Type B pancreatic cell (in vitro differentiated cells): ENCODE measurements around the gene RHNO1. TPM values are rescaled to one million over a fixed set of nuclear protein-coding genes. Genes with fewer than 3 reads are reported as not detected.
A peak's percentile ranks its signal among the peaks of the same experiment; 100 is the strongest.

Source experiments
- DNase-seq: peaks from one replicate; pipeline ENCODE4 v3.0.0; 2021; ENCODE audit warnings: mixed read lengths; ENCODE audit not compliant: unreplicated experiment; ENCODE audit errors: extremely low spot score
- H3K27ac Mint-ChIP-seq: 2 replicates; pipeline ENCODE4 v1.8.0; 2021; ENCODE audit warnings: mild to moderate bottlenecking, mixed read lengths
- H3K27me3 Mint-ChIP-seq: 2 replicates; pipeline ENCODE4 v1.8.0; 2021; ENCODE audit warnings: mixed read lengths
- H3K36me3 Mint-ChIP-seq: 2 replicates; pipeline ENCODE4 v1.8.0; 2021; ENCODE audit warnings: mixed read lengths
- H3K4me1 Mint-ChIP-seq: one replicate; pipeline ENCODE4 v1.8.0; 2021; ENCODE audit warnings: mixed read lengths; ENCODE audit not compliant: unreplicated experiment
- H3K4me3 Mint-ChIP-seq: 2 replicates; pipeline ENCODE4 v1.8.0; 2021; ENCODE audit warnings: mild to moderate bottlenecking, mixed read lengths
- H3K9me3 Mint-ChIP-seq: 2 replicates; pipeline ENCODE4 v1.8.0; 2021; ENCODE audit warnings: mixed read lengths
- total RNA-seq: library from RNA; stranded (reverse); gene quantifications from 2 replicates; pipeline ENCODE4 v1.2.1, GENCODE V29; 2021; ENCODE audit warnings: low replicate concordance
- TF ChIP-seq, protein P1 (sequence below): fragments of 200-600 bp; sonication (generic); conservative IDR thresholded peaks from 2 replicates; pipeline ENCODE4 v1.5.0; 2021; ENCODE audit warnings: antibody characterized with exemption, mild to moderate bottlenecking

The RHNO1 gene
- total RNA-seq, 1 donor from 2014 or later: 46.8 TPM

DNA sequence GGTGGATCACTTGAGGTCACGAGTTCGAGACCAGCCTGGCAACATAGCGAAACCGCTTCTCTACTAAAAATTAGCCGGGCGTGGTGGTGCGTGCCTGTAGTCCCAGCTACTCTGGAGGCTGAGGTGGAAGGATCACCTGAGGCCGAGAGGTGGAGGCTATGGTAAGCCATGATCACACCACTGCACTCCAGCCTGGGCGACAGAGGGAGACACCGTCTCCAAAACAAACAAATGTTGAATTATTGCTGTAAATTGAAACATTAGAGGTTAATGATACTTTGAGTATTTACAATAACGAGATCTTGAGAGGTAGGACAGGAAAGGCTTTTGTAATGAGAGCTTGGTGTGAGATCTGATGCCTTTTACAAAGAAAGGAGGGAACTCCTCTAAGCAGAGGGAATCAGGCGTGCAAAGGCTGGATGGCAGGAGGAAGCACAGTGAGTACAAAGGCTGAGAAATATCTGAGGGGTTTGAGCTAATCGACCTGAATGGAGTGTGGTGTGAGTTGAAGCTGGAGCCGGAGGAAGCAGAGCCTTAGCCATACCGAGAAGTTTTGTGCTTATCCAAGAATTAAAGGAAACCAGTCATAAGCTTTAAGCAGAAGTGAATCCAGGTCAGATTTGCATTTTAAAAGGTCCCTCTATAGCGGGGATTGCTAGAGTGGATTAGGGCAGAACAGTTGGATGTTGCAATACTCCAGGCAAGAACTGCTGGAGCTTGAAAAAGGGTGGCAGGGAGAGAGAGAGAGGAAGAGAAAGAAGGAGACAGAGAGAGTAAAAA lies 1.1 kb downstream of the RHNO1 start:
- peaks cover 13% of the 10 kb centered on the region for H3K4me1 Mint-ChIP-seq
- peak overlapping the region; percentile 97 for H3K4me3 Mint-ChIP-seq
- TF ChIP-seq, protein P1, sequence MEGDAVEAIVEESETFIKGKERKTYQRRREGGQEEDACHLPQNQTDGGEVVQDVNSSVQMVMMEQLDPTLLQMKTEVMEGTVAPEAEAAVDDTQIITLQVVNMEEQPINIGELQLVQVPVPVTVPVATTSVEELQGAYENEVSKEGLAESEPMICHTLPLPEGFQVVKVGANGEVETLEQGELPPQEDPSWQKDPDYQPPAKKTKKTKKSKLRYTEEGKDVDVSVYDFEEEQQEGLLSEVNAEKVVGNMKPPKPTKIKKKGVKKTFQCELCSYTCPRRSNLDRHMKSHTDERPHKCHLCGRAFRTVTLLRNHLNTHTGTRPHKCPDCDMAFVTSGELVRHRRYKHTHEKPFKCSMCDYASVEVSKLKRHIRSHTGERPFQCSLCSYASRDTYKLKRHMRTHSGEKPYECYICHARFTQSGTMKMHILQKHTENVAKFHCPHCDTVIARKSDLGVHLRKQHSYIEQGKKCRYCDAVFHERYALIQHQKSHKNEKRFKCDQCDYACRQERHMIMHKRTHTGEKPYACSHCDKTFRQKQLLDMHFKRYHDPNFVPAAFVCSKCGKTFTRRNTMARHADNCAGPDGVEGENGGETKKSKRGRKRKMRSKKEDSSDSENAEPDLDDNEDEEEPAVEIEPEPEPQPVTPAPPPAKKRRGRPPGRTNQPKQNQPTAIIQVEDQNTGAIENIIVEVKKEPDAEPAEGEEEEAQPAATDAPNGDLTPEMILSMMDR: no peak
- DNase-seq: no peak
- H3K27ac Mint-ChIP-seq: peak overlapping the region; percentile 99
- no peaks in the 10 kb centered on the region for H3K9me3 Mint-ChIP-seq
- peaks cover 28% of the 10 kb centered on the region for H3K36me3 Mint-ChIP-seq
- H3K27me3 Mint-ChIP-seq: no peaks in the 10 kb centered on the region

DNA sequence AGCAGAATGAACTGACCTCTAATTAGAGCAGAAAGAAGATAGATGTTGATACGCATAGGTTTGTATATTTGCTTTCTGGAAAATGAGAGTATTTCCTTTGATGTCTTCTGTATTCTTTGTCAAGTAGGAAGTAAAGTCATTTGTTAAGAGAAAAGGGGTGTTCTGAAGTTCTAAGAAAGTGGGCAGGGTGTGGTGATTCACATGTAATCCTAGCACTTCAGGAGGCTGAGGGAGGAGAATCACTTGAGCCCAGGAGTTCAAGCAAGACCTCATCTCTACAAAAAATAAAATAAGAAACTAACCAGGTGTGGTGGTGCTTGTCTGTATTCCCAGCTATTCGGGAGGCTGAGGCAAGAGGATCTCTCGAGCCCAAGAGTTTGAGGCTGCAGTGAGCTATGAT lies 2.8 kb downstream of the RHNO1 start:
- Mint-ChIP-seq H3K27ac (peak overlapping the region; percentile 5), H3K4me1 (peaks cover 13% of the 10 kb centered on the region), H3K9me3 (no peaks in the 10 kb centered on the region), H3K27me3 (no peaks in the 10 kb centered on the region), H3K36me3 (peaks cover 32% of the 10 kb centered on the region), H3K4me3 (no peak overlapping the region)
- TF ChIP-seq, protein P1: no peak
- DNase-seq: no peak

DNA sequence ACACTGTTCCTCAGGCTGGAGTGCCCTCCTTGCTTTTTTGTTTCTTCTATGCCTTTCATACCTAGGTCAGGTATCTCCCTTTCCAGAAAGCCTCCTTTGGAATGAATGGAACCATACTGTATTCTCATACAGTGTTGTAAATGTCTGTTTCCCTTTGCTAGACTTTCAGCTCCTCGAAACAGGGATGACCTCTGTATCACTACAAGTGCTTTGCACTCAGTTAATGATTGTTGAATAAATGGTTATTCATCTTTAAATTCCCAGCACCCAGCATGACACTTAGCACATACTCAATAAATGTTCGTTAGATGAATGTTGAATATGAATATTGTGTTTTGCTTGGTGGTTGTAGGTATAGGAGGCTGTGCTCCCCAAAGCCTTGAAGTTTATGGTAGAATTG lies 7.8 kb downstream of the RHNO1 start:
- Mint-ChIP-seq H3K36me3 (peaks cover 33% of the 10 kb centered on the region), H3K27ac (peak overlapping the region; percentile 4)
- no peak for DNase-seq

DNA sequence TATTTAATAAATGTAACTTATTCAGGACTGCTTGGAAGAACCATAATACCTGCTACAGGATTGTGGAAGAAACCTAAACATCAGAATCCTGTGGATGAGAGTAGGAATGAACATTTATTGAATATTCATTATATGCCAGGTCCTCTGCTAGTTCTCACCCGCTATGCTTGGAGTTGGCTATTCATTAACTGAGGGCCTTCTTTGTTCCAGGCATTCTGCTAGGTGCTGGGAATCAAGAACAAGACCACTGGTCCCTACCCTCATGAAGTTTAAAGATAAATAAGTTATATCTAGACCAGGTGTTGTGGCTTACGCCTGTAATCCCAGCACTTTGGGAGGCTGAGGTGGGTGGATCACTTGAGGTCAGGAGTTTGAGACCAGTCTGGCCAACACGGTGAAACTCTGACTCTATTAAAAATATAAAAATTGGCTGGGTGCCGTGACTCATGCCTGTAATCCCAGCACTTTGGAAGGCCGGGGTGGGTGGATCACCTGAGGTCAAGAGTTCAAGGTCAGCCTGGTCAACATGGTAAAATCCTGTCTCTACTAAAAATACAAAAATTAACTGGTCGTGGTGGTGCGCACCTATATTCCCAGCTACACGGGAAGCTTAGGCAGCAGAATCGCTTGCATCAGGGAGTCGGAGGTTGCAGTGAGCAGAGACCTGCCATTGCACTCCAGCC lies 9.9 kb downstream of the RHNO1 start:
- no peaks in the 10 kb centered on the region for H3K9me3 Mint-ChIP-seq
- peaks cover under 1% of the 10 kb centered on the region for H3K4me1 Mint-ChIP-seq
- H3K4me3 Mint-ChIP-seq: no peak overlapping the region
- no peak overlapping the region for H3K27ac Mint-ChIP-seq
- TF ChIP-seq, protein P1: no peak
- peaks cover 3% of the 10 kb centered on the region for H3K27me3 Mint-ChIP-seq
- H3K36me3 Mint-ChIP-seq: peaks cover 37% of the 10 kb centered on the region
- no peak for DNase-seq

More for the DNA sequence above, 7.8 kb downstream of the RHNO1 start:
- TF ChIP-seq, protein P1: no peak
- no peaks in the 10 kb centered on the region for H3K27me3 Mint-ChIP-seq
- no peak overlapping the region for H3K4me3 Mint-ChIP-seq
- no peaks in the 10 kb centered on the region for H3K9me3 Mint-ChIP-seq
- H3K4me1 Mint-ChIP-seq: no peaks in the 10 kb centered on the region

DNA sequence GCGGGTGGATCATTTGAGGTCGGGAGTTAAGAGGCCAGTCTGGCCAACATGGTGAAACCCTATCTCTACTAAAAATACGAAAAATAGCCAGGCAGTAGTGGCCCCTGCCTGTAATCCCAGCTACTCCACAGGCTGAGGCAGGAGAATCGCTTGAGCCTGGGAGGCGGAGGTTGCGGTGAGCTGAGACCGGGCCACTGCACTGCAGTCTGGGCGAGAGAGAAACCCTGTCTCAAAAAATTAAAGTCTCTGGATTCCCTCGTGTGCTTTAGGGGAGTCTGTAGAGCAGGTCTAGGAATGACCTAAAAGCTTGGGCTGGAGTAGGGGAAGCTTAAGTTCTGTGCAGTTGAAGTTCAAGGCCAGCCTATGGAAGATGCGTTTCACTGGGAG lies 13.0 kb downstream of the RHNO1 start:
- H3K4me3 Mint-ChIP-seq: peak overlapping the region; percentile 99
- H3K27me3 Mint-ChIP-seq: peaks cover 3% of the 10 kb centered on the region
- peaks cover 40% of the 10 kb centered on the region for H3K36me3 Mint-ChIP-seq
- DNase-seq: no peak
- H3K27ac Mint-ChIP-seq: peak overlapping the region; percentile 99
- no peaks in the 10 kb centered on the region for H3K9me3 Mint-ChIP-seq
- H3K4me1 Mint-ChIP-seq: peaks cover 12% of the 10 kb centered on the region
- TF ChIP-seq, protein P1: no peak
